ENCODE results near the gene AGBL3. TPM values are rescaled to one million over a fixed set of nuclear protein-coding genes. Genes with fewer than 3 reads are reported as not detected.
"Not testable (repeated sequence)": the region's sequence is repeated elsewhere in the genome, so short reads cannot be mapped to it uniquely, and the experiment has no call there.

Gene AGBL3
- total RNA-seq, 1 experiment from 2014 or later: 1.2 TPM

DNA sequence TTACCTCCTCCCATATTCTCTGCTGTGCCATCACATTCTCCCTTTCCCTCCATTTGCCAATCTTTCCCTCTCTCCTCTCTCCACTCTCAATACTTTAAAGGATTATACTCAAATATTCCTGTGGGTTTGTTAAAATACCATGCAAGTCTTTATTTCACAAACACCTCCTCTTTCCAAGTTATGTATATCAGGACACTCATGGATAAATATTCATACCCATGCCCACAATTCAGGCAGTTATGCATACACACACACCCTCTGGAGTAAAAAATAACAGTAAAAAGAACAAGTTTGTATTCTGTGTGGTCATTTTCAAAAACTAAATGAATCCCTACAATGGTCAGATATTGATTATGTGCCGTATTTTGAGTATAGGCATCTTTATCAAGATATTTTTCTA, 88.2 kb downstream of the AGBL3 start:
- DNase-seq (ENCODE audit: low read depth): no peak

DNA sequence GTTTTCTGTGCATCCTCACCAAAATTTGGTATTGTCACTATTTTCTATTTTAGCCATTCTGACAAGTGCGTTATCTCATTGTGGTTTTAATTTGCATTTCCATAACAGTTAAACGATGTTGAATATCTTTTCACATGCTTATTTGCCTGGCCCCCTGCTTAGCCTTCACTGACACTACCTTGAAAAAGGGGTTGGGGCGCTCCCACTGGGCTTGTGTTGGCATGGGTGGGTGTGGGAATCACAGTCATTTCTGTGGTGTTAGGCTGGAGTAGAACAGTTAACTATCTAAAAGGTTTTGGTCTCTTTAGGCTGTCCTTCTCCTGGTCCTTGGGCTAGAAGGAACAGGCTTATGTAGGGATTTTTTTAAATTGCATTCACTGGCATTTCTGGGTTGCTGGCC, 89.4 kb downstream of the AGBL3 start:
- DNase-seq (ENCODE audit: low read depth): no peak

DNA sequence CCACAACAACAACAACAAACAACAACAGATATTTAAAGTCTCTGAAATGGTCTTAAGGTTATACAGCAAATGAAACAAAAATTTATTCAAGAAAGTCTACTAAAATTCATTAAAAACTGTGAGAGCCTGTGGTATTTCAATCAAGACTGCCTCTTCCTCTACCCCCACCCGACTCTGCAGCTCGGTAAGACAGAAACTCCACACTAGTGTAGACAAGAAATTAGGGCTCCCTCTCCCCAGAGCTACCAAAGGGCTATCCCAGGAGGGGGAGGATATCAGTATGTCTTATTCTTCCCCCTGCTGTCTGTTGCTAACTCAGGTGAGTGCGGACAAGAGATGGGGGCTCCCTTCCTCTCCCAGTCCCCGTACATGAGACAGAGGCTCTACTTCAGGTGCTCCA, 90.6 kb downstream of the AGBL3 start:
- no peak for DNase-seq (ENCODE audit: low read depth)

DNA sequence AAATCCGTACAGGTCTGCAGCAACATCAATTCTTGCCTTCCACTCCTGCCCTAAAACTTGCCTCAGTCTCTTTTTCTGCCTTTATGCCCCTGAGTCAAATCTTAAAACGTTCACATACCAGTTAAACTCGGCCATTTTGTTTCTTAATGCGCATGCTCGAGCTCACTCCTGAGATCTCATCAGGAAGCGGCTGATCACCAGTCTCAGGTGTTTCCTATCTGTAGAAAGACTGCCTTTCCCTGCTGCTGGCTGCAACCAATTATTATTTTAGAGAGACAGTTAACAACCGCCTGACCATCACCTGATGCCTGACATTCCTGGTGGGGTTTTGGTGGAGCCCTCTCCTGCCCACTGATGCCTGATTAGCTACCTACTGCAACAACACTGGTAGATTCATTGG, 91.3 kb downstream of the AGBL3 start:
- DNase-seq (ENCODE audit: low read depth): no peak

DNA sequence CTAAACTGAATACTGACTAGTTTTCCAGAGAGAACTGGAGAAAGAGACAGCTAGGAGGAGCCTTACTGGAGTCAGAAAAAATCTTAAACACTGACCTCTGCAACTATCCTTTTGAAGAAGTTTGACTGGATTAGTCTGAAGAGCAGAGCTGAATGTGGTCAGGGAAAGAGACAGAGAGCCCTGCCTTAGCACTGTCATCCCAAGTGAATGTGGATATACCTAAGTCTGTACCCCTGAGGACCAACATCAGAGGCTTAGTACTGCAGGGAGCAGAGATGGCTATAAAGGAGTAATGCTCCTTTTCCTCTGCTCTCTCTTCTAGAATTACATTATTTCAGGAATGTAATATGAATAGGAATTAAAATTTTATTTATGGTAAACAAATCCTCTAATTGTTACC, 91.7 kb downstream of the AGBL3 start:
- no peak for DNase-seq (ENCODE audit: low read depth)

DNA sequence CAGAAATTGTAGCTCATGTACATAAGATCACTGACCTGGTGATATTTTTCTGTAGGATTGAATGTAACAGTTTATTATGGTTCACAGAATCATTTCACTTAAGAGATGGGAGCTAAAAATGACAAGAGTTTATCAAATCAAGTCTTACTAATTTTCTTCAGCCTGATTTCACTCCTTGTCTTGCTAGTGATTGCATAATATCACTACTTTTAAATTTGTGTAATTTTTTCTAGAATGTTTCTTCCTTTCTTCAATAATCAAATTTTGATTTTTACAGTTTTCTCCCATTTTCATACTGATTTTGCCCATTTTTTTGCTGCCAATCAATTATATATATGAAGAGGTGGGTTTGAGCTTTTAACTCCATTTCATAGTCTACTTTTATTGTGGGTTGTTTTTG, 92.8 kb downstream of the AGBL3 start:
- DNase-seq (ENCODE audit: low read depth): no peak

DNA sequence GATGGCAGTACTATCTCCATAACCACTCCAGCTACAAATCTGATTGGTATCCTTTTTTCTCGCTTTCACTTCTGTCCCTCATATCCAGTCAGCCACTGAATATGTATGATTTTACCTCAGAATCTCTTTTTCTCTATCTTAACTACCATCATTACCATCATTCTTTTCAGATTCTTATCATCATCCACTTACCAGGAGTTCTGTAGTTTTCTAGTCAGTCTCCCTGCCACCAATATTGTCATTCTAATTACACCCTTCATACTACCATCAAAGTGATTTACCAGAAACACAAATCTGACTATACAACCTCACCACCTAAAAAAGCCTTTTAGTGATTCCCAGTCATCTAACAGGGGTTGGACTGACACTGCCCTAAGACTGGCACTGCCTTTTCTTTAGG, 96.7 kb downstream of the AGBL3 start:
- no peak for DNase-seq (ENCODE audit: low read depth)

DNA sequence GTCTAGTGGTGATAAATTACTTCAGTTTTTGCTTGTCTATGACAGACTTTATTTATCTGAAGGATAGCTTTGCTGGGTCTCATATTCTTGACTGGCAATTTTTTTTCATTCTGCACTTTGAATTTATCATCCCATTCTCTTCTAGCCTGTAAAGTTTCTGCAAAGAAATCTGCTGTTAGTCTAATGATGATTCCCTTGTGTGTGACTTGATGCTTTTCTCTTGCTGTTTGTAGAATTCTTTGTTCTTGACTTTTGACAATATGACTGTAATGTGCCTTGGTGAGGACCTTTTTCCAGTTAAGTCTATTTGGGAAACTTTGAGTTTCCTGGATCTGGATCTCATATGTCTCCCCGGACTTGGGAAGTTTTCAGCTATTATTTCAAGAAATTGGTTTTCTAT, 102.3 kb downstream of the AGBL3 start:
- DNase-seq (ENCODE audit: low read depth): no peak

DNA sequence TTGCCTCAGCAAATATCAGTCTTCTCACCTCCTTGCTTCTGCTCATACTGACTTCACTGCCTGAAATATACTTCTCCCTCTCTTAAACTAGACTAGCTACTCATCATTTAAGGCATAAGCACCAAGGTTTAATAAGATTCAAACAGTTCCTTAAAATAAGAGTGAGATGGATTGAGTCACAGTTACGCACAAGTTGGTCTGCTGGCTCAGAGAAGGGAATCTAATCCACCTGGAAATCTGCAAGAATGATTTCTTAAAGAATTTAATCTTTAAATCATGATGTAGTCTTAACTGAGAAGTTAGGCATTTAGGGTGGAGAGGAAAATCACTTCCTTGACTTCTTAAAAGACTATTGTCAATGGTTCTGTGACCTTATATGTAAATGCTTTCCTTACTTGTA, 105.4 kb downstream of the AGBL3 start:
- DNase-seq (ENCODE audit: low read depth): no peak

DNA sequence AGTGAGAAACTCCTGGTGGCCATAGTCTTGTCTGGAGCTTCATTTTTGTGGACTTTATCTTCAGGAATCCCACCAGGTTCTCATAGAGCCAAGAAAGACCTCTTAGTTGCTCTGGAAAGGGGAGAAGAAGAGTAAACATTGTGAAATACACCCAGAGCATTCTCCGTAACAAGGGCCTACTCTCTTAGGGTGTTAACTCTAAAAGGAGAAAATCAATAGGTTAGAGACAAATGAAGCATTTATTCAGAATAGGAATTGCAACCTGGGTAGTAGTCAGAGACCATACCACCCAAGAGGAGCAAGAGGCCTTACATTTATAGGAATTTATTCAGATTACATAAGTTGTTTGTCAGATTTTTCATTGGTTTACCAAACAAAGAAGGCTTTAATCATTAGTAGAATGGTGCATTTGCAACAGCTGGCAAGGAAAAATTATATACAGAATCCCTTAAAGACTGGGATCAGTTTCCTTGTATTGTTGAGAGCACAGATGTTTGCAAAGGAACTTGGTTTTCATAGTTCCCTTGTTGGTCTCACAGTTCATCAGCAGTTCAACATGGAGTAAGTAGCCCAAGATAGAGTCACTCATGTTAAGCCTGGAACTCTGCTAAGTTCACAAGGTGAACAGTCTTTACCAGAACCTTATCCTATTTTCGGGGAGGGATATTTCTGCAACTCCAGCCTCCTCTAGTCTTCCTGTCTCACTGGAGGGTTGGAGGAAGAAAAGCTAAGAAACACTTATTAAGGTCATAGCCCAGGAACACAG, 108.3 kb downstream of the AGBL3 start:
- DNase-seq (ENCODE audit: low read depth): no peak

DNA sequence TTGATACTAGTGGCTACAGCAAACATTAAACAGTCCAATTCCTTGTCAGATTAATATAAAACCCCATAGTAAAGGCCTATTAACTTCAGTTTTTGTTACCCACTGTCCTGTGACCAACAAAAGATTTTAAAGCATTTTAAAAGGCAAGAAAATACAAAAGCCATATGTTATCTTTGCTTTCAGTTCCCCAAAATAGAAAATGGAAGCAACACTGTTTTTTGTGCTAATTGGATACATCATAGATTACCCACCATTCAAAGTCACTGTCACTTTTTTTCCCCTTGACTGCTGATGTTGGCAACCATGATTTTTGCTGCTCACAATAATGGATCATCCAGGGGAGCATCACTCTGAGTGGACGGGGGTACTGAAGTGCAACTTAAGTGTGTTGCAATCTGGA, 109.1 kb downstream of the AGBL3 start:
- no peak for DNase-seq (ENCODE audit: low read depth)

DNA sequence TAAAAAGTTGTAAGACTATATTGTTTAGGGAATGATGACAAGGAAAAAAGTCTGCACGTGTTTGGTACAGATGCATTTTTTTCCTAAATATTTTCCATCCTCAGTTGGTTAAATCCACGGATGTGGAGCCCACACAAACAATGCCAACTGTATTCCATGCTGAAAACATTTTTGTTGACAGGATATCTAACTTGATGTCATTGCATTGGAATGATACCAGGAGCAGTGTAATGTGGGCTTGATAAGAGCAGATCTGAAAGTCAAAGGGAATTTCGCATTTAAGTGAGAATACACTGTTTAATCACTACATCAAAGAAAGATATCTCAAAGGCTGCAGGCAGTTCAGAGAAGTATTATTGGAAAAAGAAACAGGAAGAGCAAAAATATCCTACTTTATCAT, 112.1 kb downstream of the AGBL3 start:
- no peak for DNase-seq (ENCODE audit: low read depth)

DNA sequence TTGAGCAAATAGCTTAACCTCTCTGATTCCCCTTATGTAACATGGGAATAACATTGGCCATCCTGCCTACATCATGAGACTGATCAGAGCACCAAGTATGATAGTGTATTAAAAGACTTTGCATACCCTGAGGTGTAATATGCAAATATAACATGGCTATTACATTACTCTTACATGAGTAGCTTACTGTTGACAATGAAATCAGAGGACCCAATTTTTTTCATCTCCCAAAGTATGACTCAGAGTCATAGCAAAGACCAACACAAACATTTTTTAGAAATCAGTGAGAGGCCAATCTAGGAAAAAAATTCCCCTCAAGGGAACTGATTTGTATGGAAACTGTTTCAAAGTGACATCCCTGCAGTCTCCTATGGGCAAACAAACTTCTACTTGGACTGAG, 114.5 kb downstream of the AGBL3 start:
- no peak for DNase-seq (ENCODE audit: low read depth)

DNA sequence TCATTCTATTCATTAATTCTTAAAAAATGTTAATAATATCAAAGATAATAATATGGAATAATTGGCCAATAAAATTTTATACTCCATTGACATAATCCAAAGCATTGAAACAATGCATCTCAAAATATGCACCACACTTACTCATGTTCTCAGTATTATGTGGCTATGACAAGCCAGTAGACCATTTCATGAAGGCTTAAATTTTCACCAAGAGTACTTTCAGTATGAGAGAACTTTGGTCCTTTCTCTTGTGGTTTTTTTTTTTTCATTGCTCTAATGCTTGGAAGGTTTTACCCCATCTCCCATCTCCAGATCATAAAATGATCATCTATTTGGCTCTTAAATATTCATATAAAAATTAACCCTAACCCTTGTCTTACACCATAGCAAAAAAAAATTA, 116.1 kb downstream of the AGBL3 start:
- DNase-seq (ENCODE audit: low read depth): no peak

DNA sequence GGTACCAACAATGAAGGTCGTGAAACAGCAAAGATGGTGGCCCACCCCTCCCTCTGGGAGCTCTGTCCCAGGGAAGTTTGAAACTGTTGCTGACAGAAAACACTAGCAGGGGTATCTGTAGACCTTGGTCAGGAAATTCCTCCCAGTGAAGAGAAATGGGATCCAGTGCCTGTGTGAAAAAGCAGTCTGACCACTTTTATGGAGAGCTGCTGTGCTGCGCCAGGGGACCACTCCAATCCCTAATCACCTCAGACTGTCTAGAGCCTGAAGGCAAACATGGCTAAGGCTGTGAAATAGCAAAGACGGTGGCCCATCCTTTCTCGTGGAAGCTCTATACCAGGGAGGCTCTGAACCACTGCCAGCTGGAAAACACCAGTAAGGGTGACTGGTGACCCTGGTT, 123.3 kb downstream of the AGBL3 start:
- DNase-seq (ENCODE audit: low read depth): no peak

DNA sequence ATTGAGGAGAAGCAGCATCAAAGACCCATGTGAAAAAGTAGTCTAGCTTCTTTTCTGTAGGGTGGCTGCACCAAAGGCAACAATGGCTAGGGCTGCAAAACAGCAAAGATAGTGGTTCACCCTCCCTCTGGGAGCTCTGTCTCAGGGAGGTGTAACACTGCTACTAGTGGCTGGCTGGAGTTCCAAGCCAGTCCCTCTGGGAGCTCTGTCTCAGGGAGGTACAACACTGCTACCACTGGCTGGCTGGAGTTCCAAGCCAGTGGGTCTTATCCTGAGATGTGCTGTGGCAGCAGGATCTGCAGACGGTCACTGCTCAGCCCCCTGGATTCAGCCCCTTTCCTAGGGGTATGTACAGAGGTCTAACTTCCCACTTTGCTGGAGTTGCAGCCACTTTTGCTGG, 123.7 kb downstream of the AGBL3 start:
- no peak for DNase-seq (ENCODE audit: low read depth)

DNA sequence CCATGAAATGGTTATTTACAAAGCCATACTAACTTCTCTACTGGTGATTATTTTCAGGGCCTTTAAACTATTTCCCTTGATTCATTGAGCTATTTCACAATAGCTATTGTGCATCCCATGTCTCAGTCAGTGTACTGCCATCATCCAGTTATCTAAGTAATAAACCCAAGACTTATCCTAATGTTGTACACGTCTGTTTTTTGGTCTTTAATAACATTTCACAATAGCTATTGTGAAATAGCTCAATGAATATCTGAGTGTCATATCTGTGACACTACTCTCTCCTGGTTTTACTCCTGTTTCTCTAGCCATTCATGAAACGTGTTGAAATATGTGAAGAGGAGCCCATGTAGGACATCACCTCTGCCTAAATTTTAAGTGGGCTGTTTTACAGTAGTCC, 125.1 kb downstream of the AGBL3 start:
- DNase-seq (ENCODE audit: low read depth): no peak

DNA sequence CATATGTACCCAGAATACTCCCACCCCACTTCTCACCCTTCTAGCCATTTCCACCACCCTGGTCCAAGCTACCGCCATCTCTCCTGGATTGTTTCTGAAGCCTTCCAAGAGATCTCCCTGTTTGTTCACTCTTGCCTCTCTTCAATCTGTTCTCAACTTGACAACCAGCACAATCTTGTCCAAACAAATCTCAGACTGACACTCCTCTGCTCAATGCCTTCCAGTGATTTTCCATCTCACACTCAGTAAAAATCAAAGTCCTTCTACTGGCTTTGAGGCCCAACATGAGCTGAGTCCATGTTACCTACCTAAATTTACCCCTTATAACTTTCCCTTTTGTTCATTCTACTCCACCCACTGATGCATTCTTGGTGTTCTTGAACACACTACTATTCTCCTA, 128.3 kb downstream of the AGBL3 start:
- no peak for DNase-seq (ENCODE audit: low read depth)

DNA sequence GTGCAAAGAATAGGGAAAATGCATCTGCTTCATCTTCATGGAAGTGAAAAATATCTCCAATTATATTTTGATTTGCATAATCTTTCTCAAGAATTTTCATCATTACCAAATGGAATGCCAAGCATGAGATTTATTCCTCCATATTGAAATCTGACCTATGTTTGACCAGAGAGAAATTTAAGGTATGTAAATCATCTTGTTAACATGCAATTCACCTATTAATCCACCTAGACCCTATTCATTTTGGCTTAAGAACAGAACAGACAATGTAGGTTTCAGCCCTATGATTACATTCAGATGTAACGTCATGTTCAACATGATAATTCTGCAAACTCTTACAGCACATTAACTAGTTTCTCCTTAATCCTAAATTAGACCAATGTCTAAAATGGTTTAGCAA, 130.8 kb downstream of the AGBL3 start:
- no peak for DNase-seq (ENCODE audit: low read depth)

DNA sequence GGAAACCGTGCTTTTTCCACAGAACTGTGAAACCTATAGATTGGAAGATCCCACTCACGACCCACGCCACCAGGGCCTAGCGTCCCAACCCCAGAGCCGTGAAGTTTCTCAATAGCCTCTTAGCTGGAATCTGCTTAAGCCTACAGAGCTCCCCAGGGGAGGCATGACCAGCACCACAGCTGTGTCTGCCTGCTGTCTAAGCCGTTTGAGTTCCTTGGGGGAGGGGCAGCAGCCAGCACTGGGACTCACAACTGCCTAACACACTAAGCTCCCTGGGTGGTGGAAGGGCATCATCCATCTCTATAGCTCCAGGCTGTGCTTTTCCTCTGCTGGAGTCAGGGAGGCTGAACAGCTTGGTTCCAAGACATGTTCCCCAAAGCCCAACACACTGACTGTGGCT, 135.6 kb downstream of the AGBL3 start:
- no peak for DNase-seq (ENCODE audit: low read depth)

DNA sequence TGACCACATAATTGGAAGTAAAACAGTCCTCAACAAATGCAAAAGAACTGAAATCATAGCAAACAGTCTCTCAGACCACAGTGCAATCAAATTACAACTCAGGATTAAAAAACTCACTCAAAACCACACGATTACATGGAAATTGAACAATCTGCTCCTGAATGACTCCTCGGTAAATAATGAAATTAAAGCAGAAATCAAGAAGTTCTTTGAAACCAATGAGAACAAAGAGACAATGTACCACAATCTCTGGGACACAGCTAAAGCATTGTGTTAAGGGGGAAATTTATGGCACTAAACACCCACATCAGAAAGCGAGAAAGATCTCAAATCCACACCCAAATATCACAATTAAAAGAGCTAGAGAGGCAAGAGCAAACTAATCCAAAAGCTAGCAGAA, 138.3 kb downstream of the AGBL3 start:
- DNase-seq (ENCODE audit: low read depth): not testable (repeated sequence)

DNA sequence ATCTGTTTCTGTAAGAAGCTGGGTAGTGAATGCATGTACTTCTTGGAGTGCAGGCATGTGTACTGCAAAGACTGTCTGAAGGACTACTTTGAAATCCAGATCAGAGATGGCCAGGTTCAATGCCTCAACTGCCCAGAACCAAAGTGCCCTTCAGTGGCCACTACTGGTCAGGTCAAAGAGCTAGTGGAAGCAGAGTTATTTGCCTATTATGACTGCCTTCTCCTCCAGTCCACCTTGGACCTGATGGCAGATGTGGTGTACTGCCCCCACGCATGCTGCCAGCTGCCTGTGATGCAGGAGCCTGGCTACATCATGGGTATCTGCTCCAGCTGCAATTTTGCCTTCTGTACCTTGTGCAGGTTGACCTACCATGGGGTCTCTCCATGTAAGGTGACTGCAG, 142.6 kb downstream of the AGBL3 start:
- no peak for DNase-seq (ENCODE audit: low read depth)

DNA sequence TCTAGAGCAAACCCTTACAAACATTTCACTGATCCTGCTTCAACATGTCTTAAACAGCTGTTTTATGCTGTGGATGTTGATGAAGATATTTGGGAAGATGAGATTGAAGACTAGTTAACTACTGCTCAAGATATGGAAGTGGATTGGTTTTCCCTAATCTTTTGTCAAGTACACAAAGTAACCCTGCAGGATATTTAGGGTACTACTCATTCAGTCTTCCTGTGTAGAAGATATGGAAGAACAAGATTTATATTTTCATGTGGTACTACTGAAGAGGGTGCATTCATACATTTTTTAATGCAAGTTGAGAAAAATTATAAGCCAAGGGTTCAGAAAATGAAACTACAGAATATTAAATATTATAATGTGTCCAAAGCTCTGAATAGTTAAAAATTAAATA, 143.3 kb downstream of the AGBL3 start:
- no peak for DNase-seq (ENCODE audit: low read depth)
